KOPT-K1 (cell line): ENCODE results near the gene KCNA5.

Experiments
- H3K27ac ChIP-seq: fragments of 200-600 bp; sonication (generic); 2 replicates; pipeline ENCODE4 v1.5.1; 2016; ENCODE audit warnings: antibody characterized with exemption, mild to moderate bottlenecking, low read depth, low read length; ENCODE audit not compliant: poor library complexity, severe bottlenecking
- H3K36me3 ChIP-seq: fragments of 200-600 bp; sonication (generic); 2 replicates; pipeline ENCODE4 v1.5.1; 2017; ENCODE audit warnings: antibody characterized with exemption, mild to moderate bottlenecking, low read length, moderate library complexity; ENCODE audit not compliant: insufficient read depth
- H3K9me3 ChIP-seq: fragments of 200-600 bp; sonication (generic); 2 replicates; pipeline ENCODE4 v1.5.1; 2017; ENCODE audit warnings: antibody characterized with exemption, low read length, mild to moderate bottlenecking; ENCODE audit not compliant: insufficient read depth, poor library complexity, severe bottlenecking

Gene KCNA5

GRCh38 chr12:5066251-5066650 lies 22.6 kb downstream of the KCNA5 start:
- Histone ChIP-seq H3K9me3 (no peaks in the 10 kb centered on the region), H3K27ac (no peak overlapping the region), H3K36me3 (no peaks in the 10 kb centered on the region)

DNA sequence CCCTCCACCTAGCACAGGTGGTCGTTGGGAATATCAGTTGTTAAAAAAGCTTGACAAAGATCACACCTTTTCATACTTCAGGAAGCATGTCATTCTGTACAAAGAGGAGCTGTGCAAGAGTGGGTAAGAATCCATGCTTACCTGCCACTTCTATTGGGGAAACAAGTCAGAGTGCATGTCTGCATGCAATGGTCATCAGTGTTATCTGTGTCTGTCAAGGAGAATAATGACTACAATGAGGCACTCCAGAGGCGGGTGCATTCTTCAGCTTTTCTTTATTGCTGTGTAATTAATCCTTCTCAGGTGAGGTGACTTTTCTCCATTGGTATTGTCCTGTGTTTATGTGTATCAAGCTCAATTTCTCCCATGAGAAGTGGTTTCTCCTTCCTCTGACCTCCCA lies 24.4 kb downstream of the KCNA5 start:
- Histone ChIP-seq H3K27ac (no peak overlapping the region), H3K9me3 (no peaks in the 10 kb centered on the region), H3K36me3 (no peaks in the 10 kb centered on the region)

DNA sequence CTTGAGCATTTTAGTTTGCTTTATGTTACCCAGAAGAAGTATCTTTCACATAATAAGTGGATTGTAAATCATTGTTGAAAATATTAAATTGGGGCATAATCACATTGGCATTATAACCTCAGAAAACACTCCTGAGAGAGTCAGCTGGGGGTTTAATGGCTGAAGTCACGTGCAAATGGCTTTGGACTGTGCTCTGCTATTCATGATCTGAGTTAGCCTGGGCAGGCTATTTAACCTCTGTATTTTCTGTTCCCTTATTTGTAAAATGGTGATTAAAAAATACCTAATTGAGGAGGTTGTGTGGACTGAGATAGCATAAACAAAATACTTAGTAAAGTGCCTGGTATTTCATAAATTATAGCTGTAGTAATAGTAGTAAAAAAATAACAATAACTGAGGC lies 24.9 kb downstream of the KCNA5 start:
- Histone ChIP-seq H3K27ac (no peak overlapping the region), H3K36me3 (no peaks in the 10 kb centered on the region), H3K9me3 (no peaks in the 10 kb centered on the region)

DNA sequence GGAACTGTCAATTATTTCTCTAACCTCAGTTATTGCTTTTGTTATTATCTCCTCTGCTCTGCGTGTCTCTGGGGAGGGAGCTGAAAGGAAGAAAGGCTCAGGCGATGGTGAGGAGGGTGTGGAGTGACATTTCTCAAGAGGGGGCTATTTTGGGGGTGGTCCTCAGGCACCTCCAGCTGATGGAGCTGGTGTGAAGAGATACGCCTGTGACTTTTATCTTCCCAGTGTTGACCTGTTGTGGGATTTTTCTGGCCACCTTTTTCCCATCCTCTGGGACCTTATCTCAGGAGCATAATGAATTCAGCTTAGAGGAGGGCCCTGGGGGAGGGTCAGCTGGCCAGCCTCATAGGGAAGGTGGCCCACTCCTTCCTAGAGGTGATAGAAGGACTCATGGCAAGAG lies 26.4 kb downstream of the KCNA5 start:
- no peaks in the 10 kb centered on the region for H3K9me3 ChIP-seq
- H3K36me3 ChIP-seq: no peaks in the 10 kb centered on the region
- H3K27ac ChIP-seq: no peak overlapping the region

GRCh38 chr12:5071496-5071895 lies 27.8 kb downstream of the KCNA5 start:
- Histone ChIP-seq H3K27ac (no peak overlapping the region), H3K36me3 (no peaks in the 10 kb centered on the region), H3K9me3 (no peaks in the 10 kb centered on the region)

DNA sequence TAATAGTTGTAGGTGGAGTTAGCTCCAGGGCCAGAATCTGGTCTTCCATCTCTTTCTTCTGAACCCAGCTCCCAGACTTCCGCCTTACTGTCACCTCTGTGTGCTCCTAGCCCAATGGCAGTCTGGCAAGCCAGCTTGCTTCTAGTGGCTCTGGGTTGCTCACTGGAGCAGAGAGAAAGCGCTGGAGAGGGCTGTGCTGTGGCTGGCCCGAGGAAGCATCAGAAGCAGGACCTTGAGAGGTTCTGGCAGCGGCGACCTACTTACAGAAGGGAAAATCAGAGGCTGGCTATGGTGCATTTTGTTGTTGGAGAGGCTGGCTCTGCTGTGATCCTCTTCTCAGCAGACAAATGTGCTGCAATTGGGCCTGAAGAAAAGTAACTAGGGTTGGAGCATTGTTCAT lies 28.6 kb downstream of the KCNA5 start:
- no peaks in the 10 kb centered on the region for H3K36me3 ChIP-seq
- no peaks in the 10 kb centered on the region for H3K9me3 ChIP-seq
- H3K27ac ChIP-seq: no peak overlapping the region

GRCh38 chr12:5073054-5073453 lies 29.4 kb downstream of the KCNA5 start:
- Histone ChIP-seq H3K9me3 (no peaks in the 10 kb centered on the region), H3K27ac (no peak overlapping the region), H3K36me3 (no peaks in the 10 kb centered on the region)

DNA sequence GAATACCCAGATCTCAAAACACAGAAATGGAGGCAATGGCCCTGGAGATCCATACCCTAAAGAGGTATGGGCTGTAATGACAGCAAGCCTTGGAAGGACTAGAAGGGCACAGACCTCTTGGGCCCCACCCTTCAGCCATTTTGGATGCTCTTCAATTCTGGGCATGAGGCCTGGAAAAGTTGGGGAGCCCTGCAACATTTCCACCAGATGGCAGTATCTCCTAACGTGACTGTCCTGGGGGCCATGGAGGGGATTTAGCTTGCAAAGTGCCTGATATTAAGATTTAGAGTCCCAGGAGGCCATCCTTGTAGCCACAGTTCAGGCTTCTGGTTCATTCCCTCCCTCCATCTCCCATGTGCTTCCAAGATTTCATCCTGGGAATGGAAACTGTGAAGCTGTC lies 30.2 kb downstream of the KCNA5 start:
- no peaks in the 10 kb centered on the region for H3K36me3 ChIP-seq

GRCh38 chr12:5076761-5077160 lies 33.1 kb downstream of the KCNA5 start:
- Histone ChIP-seq H3K27ac (no peak overlapping the region), H3K36me3 (no peaks in the 10 kb centered on the region), H3K9me3 (no peaks in the 10 kb centered on the region)

More for the DNA sequence above, 30.2 kb downstream of the KCNA5 start:
- H3K9me3 ChIP-seq: no peaks in the 10 kb centered on the region
- no peak overlapping the region for H3K27ac ChIP-seq

GRCh38 chr12:5078423-5078822 lies 34.7 kb downstream of the KCNA5 start:
- H3K36me3 ChIP-seq: no peaks in the 10 kb centered on the region
- H3K27ac ChIP-seq: no peak overlapping the region
- no peaks in the 10 kb centered on the region for H3K9me3 ChIP-seq

DNA sequence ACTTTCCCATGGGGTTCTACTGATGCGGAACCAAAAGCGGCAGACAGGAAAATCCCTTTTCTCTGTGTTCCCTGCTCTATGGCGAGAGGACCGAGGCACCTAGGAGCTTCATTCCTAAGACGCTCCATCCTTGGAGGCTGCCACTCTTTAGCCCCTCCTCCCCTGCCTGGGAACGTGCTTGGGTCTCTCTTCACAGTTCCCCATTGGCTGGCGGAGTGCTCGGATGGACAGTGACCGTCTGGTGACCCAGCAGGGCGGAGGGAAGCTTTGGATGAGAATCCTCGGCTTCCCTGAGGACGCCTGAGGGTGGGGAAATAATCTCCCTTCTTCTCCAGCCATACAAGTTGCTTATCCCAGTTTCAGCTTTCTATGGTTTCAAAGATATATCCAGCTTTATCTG lies 37.3 kb downstream of the KCNA5 start:
- H3K36me3 ChIP-seq: no peaks in the 10 kb centered on the region
- H3K9me3 ChIP-seq: no peaks in the 10 kb centered on the region
- H3K27ac ChIP-seq: no peak overlapping the region

GRCh38 chr12:5083955-5084849 lies 40.5 kb downstream of the KCNA5 start:
- H3K9me3 ChIP-seq: no peaks in the 10 kb centered on the region
- H3K36me3 ChIP-seq: no peaks in the 10 kb centered on the region
- H3K27ac ChIP-seq: no peak overlapping the region

GRCh38 chr12:5085896-5086295 lies 42.2 kb downstream of the KCNA5 start:
- no peak overlapping the region for H3K27ac ChIP-seq
- no peaks in the 10 kb centered on the region for H3K9me3 ChIP-seq
- no peaks in the 10 kb centered on the region for H3K36me3 ChIP-seq

- no peaks in the 10 kb centered on the region for H3K9me3 ChIP-seq
- H3K27ac ChIP-seq: no peak overlapping the region
- H3K36me3 ChIP-seq: no peaks in the 10 kb centered on the region
Measured at GRCh38 chr12:5087831-5088554, 44.3 kb downstream of the KCNA5 start.

- no peaks in the 10 kb centered on the region for H3K9me3 ChIP-seq
- no peaks in the 10 kb centered on the region for H3K36me3 ChIP-seq
- H3K27ac ChIP-seq: no peak overlapping the region
Measured at GRCh38 chr12:5088586-5089264, 45.0 kb downstream of the KCNA5 start.
